ENCODE measurements around the gene BOD1L2. TPM values are rescaled to one million over a fixed set of nuclear protein-coding genes. Genes with fewer than 3 reads are reported as not detected.

The BOD1L2 gene
- total RNA-seq (not detected), total RNA-seq (0 to 0.04 (median 0) reads per million in 29 experiments)
- total RNA-seq (2013), result not detected

- Histone ChIP-seq H3K27ac (ENCODE audit: low read length) (no peak within 1 kb of the TSS), H3K36me3 (ENCODE audit: control insufficient read depth in 2 of 2, extremely low read depth in 1 of 2, insufficient read depth in 1 of 2, low read length in 1 of 2) (no peaks in the 10 kb centered on the region), H3K4me3 (ENCODE audit: control insufficient read depth in 1 of 2, extremely low read depth in 1 of 2, low read length in 1 of 2) (no peak within 1 kb of the TSS), H3K9me3 (no peaks in the 10 kb centered on the region), H3K27me3 (replicated peaks in 1 of 2; ENCODE audit: control insufficient read depth in 2 of 2, extremely low read depth in 1 of 2, insufficient read depth in 2 of 2, low read length in 1 of 2) (peaks cover 0 to 9% of the 10 kb centered on the region in 2 experiments), H3K4me1 (ENCODE audit: control insufficient read depth in 1 of 2, extremely low read depth in 1 of 2, insufficient read depth in 2 of 2, low read length in 2 of 2) (no peaks in the 10 kb centered on the region)
- POLR2A ChIA-PET, result no interaction called here
- H3K4me3 Mint-ChIP-seq, result no peak within 1 kb of the TSS
- CTCF ChIA-PET, result no interaction called here
- ATAC-seq (replicated peaks in 1 of 4) (no peak), DNase-seq (no peak)
- no peak within 1 kb of the TSS for H3K27ac Mint-ChIP-seq
- no peaks in the 10 kb centered on the region for H3K9me3 Mint-ChIP-seq
- H3K36me3 Mint-ChIP-seq, result no peaks in the 10 kb centered on the region
- peaks cover 23 to 26% of the 10 kb centered on the region in 2 donors for H3K27me3 Mint-ChIP-seq
- peaks cover 0 to 5% (median 2%) of the 10 kb centered on the region in 3 donors for H3K4me1 Mint-ChIP-seq
- WGBS (ENCODE audit: insufficient coverage), result 93% methylated on average over 47 of the region's 50 CpGs
Observed at GRCh38 chr18:57146956-57147636, at the start of gene BOD1L2. BOD1L2 (plus strand) TSS chr18:57147087; CDS start chr18:57147313, 226 bp downstream.

GRCh38 chr18:57107140-57107832 lies 39.6 kb upstream of the BOD1L2 start:
- Histone ChIP-seq H3K9me3 (no peaks in the 10 kb centered on the region), H3K4me3 (ENCODE audit: control insufficient read depth in 1 of 2, extremely low read depth in 1 of 2, low read length in 1 of 2) (no peak overlapping the region), H3K27ac (ENCODE audit: low read length) (no peak overlapping the region), H3K27me3 (replicated peaks in 1 of 2; ENCODE audit: control insufficient read depth in 2 of 2, extremely low read depth in 1 of 2, insufficient read depth in 2 of 2, low read length in 1 of 2) (peaks cover 0 to 6% of the 10 kb centered on the region in 2 experiments), H3K4me1 (ENCODE audit: control insufficient read depth in 1 of 2, extremely low read depth in 1 of 2, insufficient read depth in 2 of 2, low read length in 2 of 2) (no peaks in the 10 kb centered on the region), H3K36me3 (ENCODE audit: control insufficient read depth in 2 of 2, extremely low read depth in 1 of 2, insufficient read depth in 1 of 2, low read length in 1 of 2) (no peaks in the 10 kb centered on the region)
- no peaks in the 10 kb centered on the region for H3K36me3 Mint-ChIP-seq
- ChIA-PET POLR2A (no interaction called here), CTCF (interaction anchor here in 1 of 2 donors (0.7 kb wide), 1 partner anchor 361 kb away, joined by 5 read pairs; no protein-coding TSS in a partner anchor)
- 35% methylated on average over 4 of the region's 4 CpGs for WGBS (ENCODE audit: insufficient coverage)
- peaks cover 13 to 17% of the 10 kb centered on the region in 2 donors for H3K27me3 Mint-ChIP-seq
- no peak overlapping the region for H3K27ac Mint-ChIP-seq
- DNase-seq (peak in 1 of 35 experiments; percentile 6), ATAC-seq (replicated peaks in 1 of 4) (no peak)
- no peaks in the 10 kb centered on the region for H3K4me1 Mint-ChIP-seq
- no peak overlapping the region for H3K4me3 Mint-ChIP-seq
- H3K9me3 Mint-ChIP-seq, result peaks cover 0 to 11% (median 0%) of the 10 kb centered on the region in 3 donors

- H3K4me1 ChIP-seq (ENCODE audit: control insufficient read depth in 1 of 2, extremely low read depth in 1 of 2, insufficient read depth in 2 of 2, low read length in 2 of 2), result no peaks in the 10 kb centered on the region
- WGBS (ENCODE audit: insufficient coverage), result 47% methylated on average over 3 of the region's 4 CpGs
- H3K36me3 ChIP-seq (ENCODE audit: control insufficient read depth in 2 of 2, extremely low read depth in 1 of 2, insufficient read depth in 1 of 2, low read length in 1 of 2), result no peaks in the 10 kb centered on the region
- no peak overlapping the region for H3K27ac Mint-ChIP-seq
- H3K9me3 Mint-ChIP-seq, result peaks cover 0 to 5% (median 0%) of the 10 kb centered on the region in 3 donors
- ChIA-PET POLR2A (no interaction called here), CTCF (no interaction called here)
- no peaks in the 10 kb centered on the region for H3K9me3 ChIP-seq
- no peaks in the 10 kb centered on the region for H3K4me1 Mint-ChIP-seq
- no peak for ATAC-seq (replicated peaks in 1 of 4)
- no peak overlapping the region for H3K4me3 Mint-ChIP-seq
- DNase-seq, result no peak
- peaks cover 5 to 25% of the 10 kb centered on the region in 2 donors for H3K27me3 Mint-ChIP-seq
- H3K27ac ChIP-seq (ENCODE audit: low read length), result no peak overlapping the region
- H3K36me3 Mint-ChIP-seq, result no peaks in the 10 kb centered on the region
- H3K27me3 ChIP-seq (replicated peaks in 1 of 2; ENCODE audit: control insufficient read depth in 2 of 2, extremely low read depth in 1 of 2, insufficient read depth in 2 of 2, low read length in 1 of 2), result no peaks in the 10 kb centered on the region
- no peak overlapping the region for H3K4me3 ChIP-seq (ENCODE audit: control insufficient read depth in 1 of 2, extremely low read depth in 1 of 2, low read length in 1 of 2)
Observed at GRCh38 chr18:57110290-57110689, 36.6 kb upstream of the BOD1L2 start.

- H3K27me3 Mint-ChIP-seq, result peaks cover 17 to 28% of the 10 kb centered on the region in 2 donors
- peak overlapping the region in 1 of 2 donors; percentile 32 for H3K27ac Mint-ChIP-seq
- no peaks in the 10 kb centered on the region for H3K4me1 ChIP-seq (ENCODE audit: control insufficient read depth in 1 of 2, extremely low read depth in 1 of 2, insufficient read depth in 2 of 2, low read length in 2 of 2)
- no peak overlapping the region for H3K4me3 Mint-ChIP-seq
- no peak for DNase-seq
- no peaks in the 10 kb centered on the region for H3K36me3 ChIP-seq (ENCODE audit: control insufficient read depth in 2 of 2, extremely low read depth in 1 of 2, insufficient read depth in 1 of 2, low read length in 1 of 2)
- no peak overlapping the region for H3K27ac ChIP-seq (ENCODE audit: low read length)
- no peaks in the 10 kb centered on the region for H3K4me1 Mint-ChIP-seq
- ATAC-seq (replicated peaks in 1 of 4), result no peak
- no peak overlapping the region for H3K4me3 ChIP-seq (ENCODE audit: control insufficient read depth in 1 of 2, extremely low read depth in 1 of 2, low read length in 1 of 2)
- H3K36me3 Mint-ChIP-seq, result no peaks in the 10 kb centered on the region
- no peaks in the 10 kb centered on the region for H3K9me3 Mint-ChIP-seq
- H3K27me3 ChIP-seq (replicated peaks in 1 of 2; ENCODE audit: control insufficient read depth in 2 of 2, extremely low read depth in 1 of 2, insufficient read depth in 2 of 2, low read length in 1 of 2), result peaks cover 0 to 5% of the 10 kb centered on the region in 2 experiments
- no peaks in the 10 kb centered on the region for H3K9me3 ChIP-seq
- WGBS (ENCODE audit: insufficient coverage), result no CpG with 5 or more reads among the region's 4 CpGs
- CTCF ChIA-PET, result no interaction called here
- POLR2A ChIA-PET, result no interaction called here
Observed at GRCh38 chr18:57113799-57114420, 33.0 kb upstream of the BOD1L2 start.

GRCh38 chr18:57116598-57117132 lies 30.2 kb upstream of the BOD1L2 start:
- Mint-ChIP-seq H3K36me3 (no peaks in the 10 kb centered on the region), H3K4me3 (no peak overlapping the region), H3K27me3 (peaks cover 21 to 28% of the 10 kb centered on the region in 2 donors), H3K4me1 (no peaks in the 10 kb centered on the region), H3K9me3 (no peaks in the 10 kb centered on the region), H3K27ac (no peak overlapping the region)
- DNase-seq, result no peak
- H3K9me3 ChIP-seq, result no peaks in the 10 kb centered on the region
- ATAC-seq (replicated peaks in 1 of 4), result no peak
- no peak overlapping the region for H3K27ac ChIP-seq (ENCODE audit: low read length)
- H3K27me3 ChIP-seq (replicated peaks in 1 of 2; ENCODE audit: control insufficient read depth in 2 of 2, extremely low read depth in 1 of 2, insufficient read depth in 2 of 2, low read length in 1 of 2), result peaks cover 2 to 13% of the 10 kb centered on the region in 2 experiments
- ChIA-PET POLR2A (no interaction called here), CTCF (no interaction called here)
- WGBS (ENCODE audit: insufficient coverage), result 74% methylated on average over 4 of the region's 7 CpGs
- H3K36me3 ChIP-seq (ENCODE audit: control insufficient read depth in 2 of 2, extremely low read depth in 1 of 2, insufficient read depth in 1 of 2, low read length in 1 of 2), result no peaks in the 10 kb centered on the region
- no peak overlapping the region for H3K4me3 ChIP-seq (ENCODE audit: control insufficient read depth in 1 of 2, extremely low read depth in 1 of 2, low read length in 1 of 2)
- no peaks in the 10 kb centered on the region for H3K4me1 ChIP-seq (ENCODE audit: control insufficient read depth in 1 of 2, extremely low read depth in 1 of 2, insufficient read depth in 2 of 2, low read length in 2 of 2)

- no peaks in the 10 kb centered on the region for H3K36me3 ChIP-seq (ENCODE audit: control insufficient read depth in 2 of 2, extremely low read depth in 1 of 2, insufficient read depth in 1 of 2, low read length in 1 of 2)
- 15% methylated on average over 30 of the region's 33 CpGs for WGBS (ENCODE audit: insufficient coverage)
- H3K27me3 ChIP-seq (replicated peaks in 1 of 2; ENCODE audit: control insufficient read depth in 2 of 2, extremely low read depth in 1 of 2, insufficient read depth in 2 of 2, low read length in 1 of 2), result peaks cover 4 to 25% of the 10 kb centered on the region in 2 experiments
- Mint-ChIP-seq H3K4me3 (no peak overlapping the region), H3K9me3 (no peaks in the 10 kb centered on the region), H3K4me1 (no peaks in the 10 kb centered on the region), H3K27ac (no peak overlapping the region), H3K27me3 (peaks cover 32 to 37% of the 10 kb centered on the region in 2 donors), H3K36me3 (no peaks in the 10 kb centered on the region)
- H3K4me1 ChIP-seq (ENCODE audit: control insufficient read depth in 1 of 2, extremely low read depth in 1 of 2, insufficient read depth in 2 of 2, low read length in 2 of 2), result no peaks in the 10 kb centered on the region
- no peaks in the 10 kb centered on the region for H3K9me3 ChIP-seq
- H3K4me3 ChIP-seq (ENCODE audit: control insufficient read depth in 1 of 2, extremely low read depth in 1 of 2, low read length in 1 of 2), result no peak overlapping the region
- ChIA-PET CTCF (interaction anchor here (0.6 kb wide), 2 partner anchors 11 to 127 kb away, joined by 3 read pairs; no protein-coding TSS in a partner anchor), POLR2A (no interaction called here)
- DNase-seq (no peak), ATAC-seq (replicated peaks in 1 of 4) (no peak)
- H3K27ac ChIP-seq (ENCODE audit: low read length), result no peak overlapping the region
Observed at GRCh38 chr18:57121542-57122112, 25.3 kb upstream of the BOD1L2 start.
